HG02763 (cell line): ENCODE data around the gene ANKRD36.
"Not testable (repeated sequence)": the region's sequence is repeated elsewhere in the genome, so short reads cannot be mapped to it uniquely, and the experiment has no call there.

ENCODE experiments used
- ATAC-seq: cut with Tn5 transposase; IDR thresholded peaks from one replicate; pipeline ENCODE4 v1.9.1; 2021; ENCODE audit warnings: mild to moderate bottlenecking, moderate library complexity; ENCODE audit not compliant: unreplicated experiment

ANKRD36 gene

GRCh38 chr2:97112320-97113049 is 468 bp upstream of the ANKRD36 start:
- ATAC-seq: not testable (repeated sequence)

- not testable (repeated sequence) for ATAC-seq
These were observed 916 bp downstream of the ANKRD36 start for GRCh38 chr2:97113882-97114255.

GRCh38 chr2:97129090-97129489 is 16.1 kb downstream of the ANKRD36 start:
- ATAC-seq: not testable (repeated sequence)

DNA sequence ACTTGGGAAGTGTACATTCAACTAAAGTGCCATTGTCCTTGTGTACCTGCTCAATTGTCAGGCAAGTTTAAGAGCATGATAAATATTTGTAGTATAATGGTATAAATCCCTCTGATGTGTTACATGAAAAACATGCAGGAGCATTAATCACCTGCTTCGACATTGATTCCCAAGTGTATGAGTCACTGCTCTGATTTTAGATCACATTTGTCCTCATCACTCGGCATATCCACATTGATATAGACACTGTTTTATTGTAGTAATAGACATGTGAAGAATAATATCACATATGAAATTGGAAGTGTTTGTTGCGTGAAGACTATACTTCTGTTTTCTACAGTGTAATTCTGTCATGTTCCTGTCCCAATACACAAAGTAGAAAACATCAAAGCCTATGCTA is 31.1 kb downstream of the ANKRD36 start:
- ATAC-seq: not testable (repeated sequence)

- not testable (repeated sequence) for ATAC-seq
These were observed 53.6 kb downstream of the ANKRD36 start for GRCh38 chr2:97166548-97166947.

GRCh38 chr2:97167938-97168337 is 55.0 kb downstream of the ANKRD36 start:
- not testable (repeated sequence) for ATAC-seq

DNA sequence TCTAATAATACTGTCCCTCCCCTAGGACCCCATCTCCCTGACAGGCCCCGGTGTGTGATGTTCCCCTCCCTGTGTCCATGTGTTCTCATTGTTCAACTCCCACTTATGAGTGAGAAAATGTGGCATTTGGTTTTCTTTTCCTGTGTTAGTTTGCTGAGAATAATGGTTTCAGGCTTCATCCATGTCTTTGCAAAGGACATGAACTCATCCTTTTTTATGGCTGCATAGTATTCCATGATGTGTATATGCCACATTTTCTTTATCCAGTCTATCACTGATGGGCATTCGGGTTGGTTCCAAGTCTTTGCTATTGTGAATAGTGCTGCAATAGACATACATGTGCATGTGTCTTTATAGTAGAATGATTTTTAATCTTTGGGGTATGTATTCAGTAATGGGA is 55.6 kb downstream of the ANKRD36 start:
- not testable (repeated sequence) for ATAC-seq

DNA sequence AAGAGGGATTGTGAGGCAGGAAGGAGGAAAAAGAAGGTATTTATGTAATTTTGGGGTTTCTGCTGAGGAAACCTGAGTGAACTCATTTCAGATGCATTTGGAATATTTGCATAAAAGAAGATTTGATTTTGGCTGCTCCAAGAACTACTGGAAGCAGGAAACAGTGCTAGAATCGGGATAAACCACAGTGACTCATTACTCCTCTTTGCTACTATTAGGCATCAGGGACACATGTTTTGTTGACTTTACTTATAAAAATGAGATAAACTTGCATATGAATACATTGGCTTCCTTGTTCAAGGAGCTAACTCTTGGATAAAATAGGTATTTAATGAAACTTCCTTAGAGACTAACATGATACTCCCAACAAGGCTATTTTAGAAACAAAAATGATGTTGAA is 67.4 kb downstream of the ANKRD36 start:
- not testable (repeated sequence) for ATAC-seq

DNA sequence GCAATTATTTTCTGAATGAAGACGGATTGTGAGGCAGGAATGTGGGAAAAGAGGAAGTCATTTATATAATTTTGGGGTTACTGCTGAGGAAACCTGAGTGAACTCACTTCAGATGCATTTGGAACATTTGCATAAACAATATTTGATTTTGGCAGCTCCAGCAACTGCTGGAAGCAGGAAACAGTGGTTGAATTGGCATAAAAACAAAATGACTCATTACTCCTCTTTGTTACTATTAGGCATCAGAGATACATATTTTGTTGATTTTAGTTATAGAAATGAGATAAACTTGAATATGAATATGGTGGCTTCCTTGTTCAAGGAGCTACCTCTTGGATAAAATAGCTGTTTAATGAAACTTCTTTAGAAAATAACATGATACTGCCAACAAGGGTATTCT is 82.4 kb downstream of the ANKRD36 start:
- ATAC-seq: not testable (repeated sequence)

DNA sequence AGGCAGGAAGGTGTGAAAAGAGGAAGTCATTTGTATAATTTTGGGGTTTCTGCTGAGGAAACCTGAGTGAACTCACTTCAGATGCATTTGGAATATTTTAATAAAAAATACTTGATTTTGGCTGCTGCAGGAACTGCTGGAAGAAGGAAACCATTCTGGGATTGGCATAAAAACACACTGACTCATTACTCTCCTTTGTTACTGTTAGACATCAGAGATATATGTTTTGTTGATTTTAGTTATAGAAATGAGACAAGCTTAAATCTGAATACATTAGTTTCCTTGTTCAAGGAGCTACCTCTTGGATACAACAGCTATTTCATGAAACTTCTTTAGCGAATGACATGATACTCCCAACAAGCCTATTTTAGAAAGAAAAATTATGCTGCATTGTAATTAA is 84.3 kb downstream of the ANKRD36 start:
- not testable (repeated sequence) for ATAC-seq

DNA sequence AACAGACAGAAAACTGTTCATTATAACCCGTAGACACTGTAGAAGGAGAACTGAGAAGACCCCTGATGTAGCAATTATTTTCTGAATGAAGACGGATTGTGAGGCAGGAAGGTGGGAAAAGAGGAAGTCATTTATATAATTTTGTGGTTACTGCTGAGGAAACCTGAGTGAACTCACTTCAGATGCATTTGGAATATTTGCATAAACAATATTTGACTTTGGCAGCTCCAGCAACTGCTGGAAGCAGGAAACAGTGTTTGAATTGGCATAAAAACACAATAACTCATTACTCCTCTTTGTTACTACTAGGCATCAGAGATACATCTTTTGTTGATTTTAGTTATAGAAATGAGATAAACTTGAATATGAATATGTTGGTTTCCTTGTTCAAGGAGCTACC is 87.9 kb downstream of the ANKRD36 start:
- ATAC-seq: not testable (repeated sequence)

DNA sequence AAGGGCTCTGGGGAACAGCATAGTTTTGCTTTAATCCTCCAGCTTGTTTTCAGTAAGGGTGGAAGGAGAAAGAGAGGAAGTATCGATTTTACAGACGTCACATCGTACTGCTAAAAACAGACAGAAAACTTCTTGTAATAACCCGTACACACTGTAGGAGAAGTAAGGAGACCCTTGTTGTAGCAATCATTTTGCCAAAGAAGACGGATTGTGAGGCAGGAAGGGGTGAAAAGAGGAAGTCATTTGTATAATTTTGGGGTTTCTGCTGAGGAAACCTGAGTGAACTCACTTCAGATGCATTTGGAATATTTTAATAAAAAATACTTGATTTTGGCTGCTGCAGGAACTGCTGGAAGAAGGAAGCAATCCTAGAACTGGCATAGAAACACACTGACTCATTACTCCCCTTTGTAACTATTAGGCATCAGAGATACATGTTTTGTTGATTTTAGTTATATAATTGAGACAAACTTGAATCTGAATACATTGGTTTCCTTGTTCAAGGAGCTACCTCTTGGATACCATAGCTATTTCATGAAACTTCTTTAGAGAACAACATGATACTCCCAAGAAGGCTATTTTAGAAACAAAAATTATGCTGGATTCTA is 89.8 kb downstream of the ANKRD36 start:
- not testable (repeated sequence) for ATAC-seq

DNA sequence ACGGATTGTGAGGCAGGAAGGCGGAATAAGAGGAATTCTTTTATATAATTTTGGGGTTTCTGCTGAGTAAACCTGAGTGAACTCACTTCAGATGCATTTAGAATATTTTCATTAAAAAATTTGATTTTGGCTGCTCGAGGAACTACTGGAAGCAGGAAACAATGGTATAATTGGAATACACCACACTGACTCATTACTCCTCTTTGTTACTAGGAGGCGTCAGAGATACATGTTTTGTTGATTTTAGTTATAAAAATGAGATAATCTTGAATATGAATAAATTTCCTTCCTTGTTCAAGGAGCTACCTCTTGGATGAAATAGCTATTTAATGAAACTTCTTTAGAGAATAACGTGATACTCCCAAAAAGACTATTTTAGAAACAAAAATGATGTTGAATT is 97.4 kb downstream of the ANKRD36 start:
- no peak for ATAC-seq

GRCh38 chr2:97215025-97215424 is 102.1 kb downstream of the ANKRD36 start:
- not testable (repeated sequence) for ATAC-seq

DNA sequence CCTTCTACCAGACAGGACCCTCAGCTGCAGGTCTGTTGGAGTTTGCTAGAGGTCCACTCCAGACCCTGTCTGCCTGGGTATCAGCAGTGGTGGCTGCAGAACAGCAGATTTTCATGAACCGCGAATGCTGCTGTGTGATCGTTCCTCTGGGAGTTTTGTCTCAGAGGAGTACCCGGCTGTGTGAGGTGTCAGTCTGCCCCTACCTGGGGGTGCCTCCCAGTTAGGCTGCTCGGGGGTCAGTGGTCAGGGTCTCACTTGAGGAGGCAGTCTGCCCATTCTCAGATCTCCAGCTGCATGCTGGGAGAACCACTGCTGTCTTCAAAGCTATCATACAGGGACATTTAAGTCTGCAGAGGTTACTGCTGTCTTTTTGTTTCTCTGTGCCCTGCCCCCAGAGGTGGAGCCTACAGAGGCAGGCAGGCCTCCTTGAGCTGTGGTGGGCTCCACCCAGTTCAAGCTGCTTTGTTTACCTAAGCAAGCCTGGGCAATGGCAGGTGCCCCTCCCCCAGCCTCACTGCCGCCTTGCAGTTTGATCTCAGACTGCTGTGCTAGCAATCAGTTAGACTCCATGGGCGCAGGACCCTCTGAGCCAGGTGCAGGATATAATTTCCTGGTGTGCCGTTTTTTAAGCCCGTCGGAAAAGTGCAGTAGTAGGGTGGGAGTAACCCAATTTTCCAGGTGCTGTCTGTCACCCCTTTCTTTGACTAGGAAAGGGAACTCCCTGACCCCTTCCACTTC is 118.1 kb downstream of the ANKRD36 start:
- ATAC-seq: not testable (repeated sequence)

DNA sequence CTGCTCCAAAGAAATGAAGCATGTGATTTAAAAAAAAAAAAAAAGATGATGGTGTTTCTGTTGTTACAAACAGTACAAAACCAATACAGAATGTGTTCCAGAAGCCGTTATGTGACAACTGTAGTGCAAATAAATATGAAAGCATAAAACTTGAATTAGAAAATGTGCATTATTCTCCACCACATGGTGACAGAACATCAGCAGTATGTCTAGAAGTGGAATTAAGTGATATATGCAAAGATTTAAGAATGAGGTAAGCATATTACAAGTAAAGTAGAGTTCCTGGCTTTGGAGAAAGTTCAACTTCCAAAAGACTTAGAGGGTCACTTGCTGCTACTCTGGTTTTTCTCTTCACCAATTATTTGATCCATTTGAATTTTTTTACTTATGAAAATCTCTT is 120.0 kb downstream of the ANKRD36 start:
- ATAC-seq: not testable (repeated sequence)

GRCh38 chr2:97233660-97234295 is 120.8 kb downstream of the ANKRD36 start:
- not testable (repeated sequence) for ATAC-seq

GRCh38 chr2:97261192-97261591 is 148.2 kb downstream of the ANKRD36 start:
- ATAC-seq: not testable (repeated sequence)

DNA sequence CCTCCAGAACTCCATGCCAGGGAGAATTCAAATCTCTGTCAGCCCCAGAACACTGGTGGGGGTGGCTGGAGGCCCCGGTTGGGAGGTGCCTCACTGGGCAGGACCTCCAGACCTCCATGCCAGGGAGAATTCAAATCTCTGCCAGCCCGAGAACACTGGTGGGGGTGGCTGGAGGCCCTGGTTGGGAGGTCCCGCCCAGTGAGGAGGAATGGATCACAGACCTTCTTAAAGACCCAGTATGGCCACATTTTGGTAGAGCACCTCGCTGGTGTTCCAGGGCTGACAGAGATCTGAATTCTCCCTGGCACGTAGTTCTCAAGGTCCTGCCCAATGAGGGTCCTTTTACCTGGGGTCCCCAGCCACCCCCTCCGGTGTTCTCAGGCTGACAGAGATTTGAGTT is 153.5 kb downstream of the ANKRD36 start:
- not testable (repeated sequence) for ATAC-seq

GRCh38 chr2:97267411-97268074 is 154.6 kb downstream of the ANKRD36 start:
- ATAC-seq: no peak
